GM18520 (cell line): ENCODE data around the gene SH2D6.
"Not testable (repeated sequence)": the region's sequence is repeated elsewhere in the genome, so short reads cannot be mapped to it uniquely, and the experiment has no call there.

Experiments used
- ATAC-seq: cut with Tn5 transposase; IDR thresholded peaks from one replicate; pipeline ENCODE4 v1.9.1; 2021; ENCODE audit not compliant: unreplicated experiment

SH2D6 gene

DNA sequence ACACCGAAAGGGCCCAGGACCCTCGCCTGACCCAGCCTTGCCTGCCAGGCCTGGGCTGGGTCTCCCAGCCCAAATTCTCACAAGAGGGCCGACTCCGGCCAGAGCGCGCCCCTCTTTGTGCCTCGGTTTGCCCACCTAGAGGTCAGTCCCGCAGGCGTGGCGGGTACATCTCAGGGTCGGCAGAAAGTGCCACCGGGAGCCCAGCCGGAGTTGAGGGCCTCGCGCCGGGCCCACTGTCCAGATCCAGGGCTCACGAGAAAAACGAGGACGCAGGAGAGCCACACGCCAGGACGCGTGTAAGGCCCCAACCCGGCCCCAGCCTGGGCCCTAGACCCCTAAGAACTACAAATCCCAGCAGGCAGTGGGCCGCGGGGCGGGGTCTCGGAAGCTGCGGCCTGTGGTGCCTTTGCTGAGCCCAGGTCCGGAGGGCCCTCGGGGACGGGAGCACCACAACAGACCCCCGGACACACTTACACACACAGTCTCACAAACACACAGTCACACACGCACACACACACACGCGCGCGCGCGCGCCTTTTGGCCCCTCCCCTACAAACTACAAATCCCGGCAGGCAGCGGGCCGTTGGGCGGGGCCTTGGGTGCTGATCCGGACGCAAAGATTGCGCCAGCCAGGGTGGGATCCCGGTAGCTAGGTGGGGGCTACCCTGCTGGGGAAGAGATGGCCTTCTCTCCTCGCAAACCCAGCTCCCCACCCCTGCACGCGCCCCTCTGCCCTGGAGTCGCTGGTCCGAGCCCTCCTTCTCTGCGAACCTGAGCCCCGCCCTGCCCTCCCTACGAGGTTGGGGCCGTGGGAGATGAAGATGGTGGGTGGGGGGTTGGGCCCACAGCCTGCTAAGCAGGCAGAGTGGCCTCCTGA, at the start of gene SH2D6:
Gene SH2D6 (plus strand): TSS at position 583 of the 877 bp plus-strand sequence. CDS start 10,752 bp downstream, outside the sequence.
- peak; percentile 76 for ATAC-seq

DNA sequence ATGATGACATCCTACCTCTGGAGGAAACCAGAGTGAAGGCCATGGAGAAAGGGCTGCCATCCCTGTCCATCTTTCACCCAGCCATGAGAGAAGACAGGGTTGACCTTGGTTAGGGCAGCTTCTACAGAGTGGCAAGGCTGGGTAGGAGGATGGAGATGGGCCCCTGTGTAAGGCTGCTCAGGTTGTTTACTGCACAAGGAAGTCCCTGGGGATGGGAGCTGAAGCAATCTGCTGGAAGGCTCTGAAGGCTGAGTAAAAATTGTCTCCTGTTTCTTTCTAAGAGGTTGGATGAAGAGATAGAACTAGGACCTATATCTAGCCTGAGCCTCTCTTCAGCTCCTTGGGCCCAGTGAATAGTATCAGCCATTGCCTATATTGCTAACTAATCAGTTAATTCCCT, 49.6 kb upstream of the SH2D6 start:
- no peak for ATAC-seq

DNA sequence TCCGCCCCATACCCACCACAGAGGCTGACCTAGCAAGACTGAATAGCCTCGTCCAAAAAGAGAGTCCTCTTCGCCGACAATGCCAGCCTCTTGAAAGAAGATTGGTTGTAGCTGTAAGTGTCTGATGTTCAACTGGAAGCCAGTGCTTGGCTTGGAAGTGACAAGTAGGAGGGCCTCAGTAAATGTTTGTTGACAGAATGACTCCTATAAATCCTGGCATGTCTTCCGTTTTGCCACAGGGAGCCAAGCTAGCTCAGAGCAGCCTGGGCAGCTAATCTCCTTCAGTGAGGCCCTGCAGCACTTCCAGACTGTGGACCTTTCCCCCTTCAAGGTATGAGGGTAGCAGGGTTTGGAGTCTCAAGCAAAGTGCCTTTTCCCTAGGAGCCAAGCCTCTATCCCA, 49.0 kb upstream of the SH2D6 start:
- no peak for ATAC-seq

DNA sequence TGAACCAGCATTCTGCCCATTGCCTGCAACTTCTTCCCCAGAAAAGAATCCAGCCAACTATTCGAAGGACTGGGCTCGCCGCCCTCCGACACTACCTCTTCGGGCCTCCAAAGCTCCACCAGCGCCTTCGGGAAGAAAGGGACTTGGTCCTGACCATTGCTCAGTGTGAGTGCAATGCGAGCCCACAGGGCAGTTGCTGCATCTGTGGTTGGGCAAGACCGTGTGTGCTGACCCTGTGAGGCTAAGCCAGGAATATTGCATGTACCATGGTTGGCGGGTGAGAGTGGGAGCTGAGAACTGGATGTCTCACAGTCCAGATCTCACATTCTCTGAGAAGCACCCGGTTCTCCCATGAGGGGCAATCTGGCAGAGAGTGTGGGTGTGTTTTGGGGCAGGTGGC, 47.5 kb upstream of the SH2D6 start:
- ATAC-seq: no peak

DNA sequence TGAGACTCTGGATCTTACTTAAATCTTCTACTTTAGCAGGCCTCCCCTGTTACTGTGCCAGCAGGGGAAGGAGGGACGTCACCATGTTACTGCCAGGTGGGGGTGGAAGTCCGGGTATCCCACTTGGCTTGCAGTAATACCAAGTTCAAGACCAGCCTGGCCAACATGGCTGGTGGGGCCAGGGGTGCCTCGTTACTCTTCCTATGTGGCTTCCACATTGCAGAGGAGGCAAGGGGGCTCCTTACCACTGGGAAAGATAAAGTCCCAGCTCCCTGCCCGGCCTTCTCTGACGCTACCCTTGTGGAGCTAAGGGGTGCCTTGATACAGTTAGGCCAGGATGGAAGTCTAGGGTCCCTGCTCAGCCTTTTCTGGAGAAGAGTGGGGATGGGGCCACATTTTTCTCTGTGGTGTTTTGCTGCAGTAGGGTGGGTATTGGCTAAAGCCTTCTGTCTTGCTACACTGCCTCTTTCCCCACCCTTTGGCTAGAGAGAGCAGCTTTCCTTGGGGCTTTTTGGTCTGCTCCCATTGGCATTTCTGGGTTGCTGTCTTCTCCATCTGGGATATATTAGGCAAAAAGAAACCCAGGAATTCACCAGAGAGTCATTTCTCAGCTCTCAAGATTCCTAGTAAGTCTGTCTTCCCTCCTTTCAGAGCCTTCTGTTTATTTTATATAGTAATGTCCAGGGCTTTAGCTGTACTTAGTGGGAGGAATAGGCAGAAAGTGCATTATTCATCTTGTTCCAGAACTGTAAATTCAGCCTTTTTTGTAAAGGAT, 42.0 kb upstream of the SH2D6 start:
- ATAC-seq: no peak

DNA sequence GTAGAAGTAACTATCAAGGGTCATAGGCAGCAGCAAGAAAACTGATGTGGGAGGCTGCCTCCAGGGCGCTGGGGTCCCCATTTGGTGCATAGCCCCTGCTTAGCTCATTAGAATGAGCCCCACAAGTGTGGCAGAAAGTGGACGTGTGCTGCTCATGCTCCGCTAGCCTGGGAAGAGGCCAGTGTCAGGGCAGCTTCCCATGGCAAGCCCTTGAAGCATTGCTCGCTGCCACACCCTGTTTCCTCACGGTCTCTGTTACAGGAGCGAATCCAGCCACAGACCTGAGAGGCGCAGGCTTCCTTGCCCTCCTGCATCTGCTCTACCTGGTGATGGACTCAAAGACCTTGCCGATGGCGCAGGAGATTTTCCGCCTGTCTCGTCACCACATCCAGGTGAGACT, 41.4 kb upstream of the SH2D6 start:
- no peak for ATAC-seq

DNA sequence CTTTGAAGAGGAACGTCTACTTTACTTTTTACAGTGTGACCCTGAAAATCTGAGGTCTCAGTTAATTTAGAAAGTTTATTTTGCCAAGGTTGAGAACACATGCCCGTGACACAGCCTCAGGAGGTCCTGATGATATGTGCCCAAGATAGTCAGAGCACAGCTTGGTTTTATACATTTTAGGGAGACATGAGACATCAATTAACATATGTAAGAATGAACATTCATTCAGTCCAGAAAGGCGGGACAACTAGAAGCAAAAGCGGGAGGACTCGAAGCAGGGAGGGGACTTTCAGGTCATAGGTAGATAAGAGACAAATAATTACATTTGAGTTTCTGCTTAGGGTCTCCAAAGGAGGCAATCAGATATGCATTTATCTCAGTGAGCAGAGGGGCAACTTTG, 40.3 kb upstream of the SH2D6 start:
- ATAC-seq: no peak

DNA sequence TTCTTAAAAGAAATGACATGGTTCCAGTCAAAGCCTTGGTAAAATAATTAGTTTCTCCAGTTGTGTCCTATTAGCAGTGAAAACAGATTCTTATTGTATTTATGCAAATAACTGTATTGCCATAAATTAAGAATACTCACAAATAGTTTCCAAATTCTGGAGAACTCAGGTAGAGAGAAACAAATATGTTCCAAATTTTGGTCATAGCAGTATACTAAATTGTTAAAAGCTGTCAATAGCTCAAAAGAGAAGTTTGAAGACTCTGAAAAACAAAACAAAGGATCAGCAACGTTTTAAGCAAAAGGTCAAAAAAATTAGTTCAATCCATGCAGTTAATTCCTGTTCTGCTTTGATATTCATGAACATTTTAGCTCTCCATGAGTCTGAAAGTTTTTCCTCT, 38.5 kb upstream of the SH2D6 start:
- ATAC-seq: no peak

DNA sequence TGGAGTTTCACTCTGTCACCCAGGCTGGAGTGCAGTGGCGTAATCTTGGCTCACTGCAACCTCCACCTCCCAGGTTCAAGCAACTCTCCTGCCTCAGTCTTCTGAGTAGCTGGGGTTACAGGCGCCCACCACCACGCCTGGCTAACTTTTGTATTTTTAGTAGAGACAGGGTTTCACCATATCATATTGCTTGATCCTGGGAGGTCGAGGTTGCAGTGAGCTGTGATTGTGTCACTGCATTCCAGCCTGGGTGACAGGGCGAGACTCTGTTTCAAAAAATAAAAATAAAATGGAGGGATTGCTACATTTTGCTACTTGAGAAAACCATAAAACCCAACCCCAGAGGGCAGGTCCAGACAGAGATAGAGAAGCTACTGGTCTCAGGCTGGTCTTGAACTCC, 35.4 kb upstream of the SH2D6 start:
- ATAC-seq: not testable (repeated sequence)

DNA sequence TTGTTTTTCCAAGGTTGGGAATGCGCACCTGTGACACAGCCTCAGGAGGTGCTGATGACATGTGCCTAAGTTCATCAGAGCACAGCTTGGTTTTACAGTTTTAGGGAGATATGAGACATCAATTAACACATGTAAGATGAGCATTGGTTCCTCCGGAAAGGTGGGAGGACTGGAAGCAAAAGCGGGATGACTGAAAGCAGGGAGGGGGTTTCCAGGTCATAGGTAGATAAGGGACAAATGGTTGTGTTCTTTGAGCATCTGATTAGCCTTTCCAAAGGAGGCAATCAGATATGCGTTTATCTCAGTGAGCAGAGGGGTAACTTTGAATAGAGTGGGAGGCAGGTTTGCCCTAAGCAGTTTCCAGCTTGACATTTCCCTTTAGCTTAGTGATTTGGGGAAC, 34.7 kb upstream of the SH2D6 start:
- ATAC-seq: no peak

DNA sequence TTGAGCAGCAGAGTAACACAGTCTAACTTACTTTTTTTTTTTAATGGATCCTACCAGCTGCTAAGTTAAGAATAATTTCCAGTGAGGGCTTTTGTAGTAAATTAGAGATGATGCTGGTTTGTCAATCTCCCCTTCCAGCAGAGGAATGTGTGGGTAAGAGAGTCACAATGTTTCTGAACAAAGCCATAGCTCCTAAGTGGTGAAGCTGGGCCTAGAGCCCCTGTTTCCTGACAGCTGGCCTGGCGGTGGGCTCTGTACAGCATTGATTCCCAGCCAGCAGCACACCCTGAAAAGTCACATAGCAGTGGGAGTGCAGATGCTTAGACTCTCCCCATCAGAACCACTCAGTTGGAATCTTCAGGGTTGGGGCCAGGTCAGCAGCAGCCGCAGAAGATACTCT, 32.8 kb upstream of the SH2D6 start:
- ATAC-seq: no peak

DNA sequence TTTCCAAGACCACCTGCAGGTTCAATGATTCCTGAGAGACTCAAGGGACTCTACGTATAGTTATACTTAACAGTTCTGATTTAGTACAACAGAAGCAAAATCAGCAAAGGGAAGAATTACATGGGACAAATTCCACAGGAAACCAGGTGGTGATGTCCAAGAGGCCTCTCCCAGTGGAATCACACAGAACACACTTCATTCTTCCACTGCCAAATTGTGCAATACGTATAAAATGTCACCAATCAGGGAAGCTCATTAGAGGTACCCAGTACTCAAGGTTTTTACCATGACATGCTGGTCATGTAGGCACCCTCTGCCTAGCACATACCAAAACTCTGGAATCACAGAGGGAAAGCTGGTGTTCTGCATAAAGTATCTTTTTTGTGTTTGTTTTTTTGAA, 30.8 kb upstream of the SH2D6 start:
- ATAC-seq: no peak

DNA sequence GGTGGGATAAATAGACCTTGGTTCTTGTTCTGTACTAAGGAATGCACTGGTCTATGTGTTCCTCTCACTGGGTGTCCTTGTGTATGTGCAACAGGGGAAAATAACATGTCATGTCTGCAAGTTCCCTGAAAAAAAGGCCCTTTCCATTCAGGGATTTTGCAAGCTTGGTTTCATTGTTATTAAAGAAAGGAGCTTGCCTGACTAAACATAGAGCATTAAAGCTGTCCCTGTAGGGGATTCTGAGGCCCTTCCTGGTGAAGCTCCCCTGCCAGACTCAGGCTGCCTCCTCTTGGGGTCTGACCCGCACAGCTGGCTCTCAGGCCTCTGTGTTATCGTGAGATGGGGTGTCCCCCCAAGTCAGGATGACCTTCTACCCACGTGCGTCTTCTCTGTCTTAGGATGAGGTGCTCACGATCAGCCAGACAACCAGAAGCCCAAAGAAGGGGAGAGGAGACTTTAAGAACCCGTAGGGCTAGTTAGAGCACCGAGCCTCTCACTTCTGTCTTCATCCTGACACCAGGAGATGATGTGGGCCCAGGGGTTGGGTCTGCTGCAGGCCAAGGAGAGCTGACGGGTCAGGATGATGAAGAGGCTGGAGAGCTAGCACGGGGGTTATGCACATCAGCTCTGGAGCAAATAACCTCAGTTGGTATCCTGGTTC, 29.5 kb upstream of the SH2D6 start:
- ATAC-seq: no peak

DNA sequence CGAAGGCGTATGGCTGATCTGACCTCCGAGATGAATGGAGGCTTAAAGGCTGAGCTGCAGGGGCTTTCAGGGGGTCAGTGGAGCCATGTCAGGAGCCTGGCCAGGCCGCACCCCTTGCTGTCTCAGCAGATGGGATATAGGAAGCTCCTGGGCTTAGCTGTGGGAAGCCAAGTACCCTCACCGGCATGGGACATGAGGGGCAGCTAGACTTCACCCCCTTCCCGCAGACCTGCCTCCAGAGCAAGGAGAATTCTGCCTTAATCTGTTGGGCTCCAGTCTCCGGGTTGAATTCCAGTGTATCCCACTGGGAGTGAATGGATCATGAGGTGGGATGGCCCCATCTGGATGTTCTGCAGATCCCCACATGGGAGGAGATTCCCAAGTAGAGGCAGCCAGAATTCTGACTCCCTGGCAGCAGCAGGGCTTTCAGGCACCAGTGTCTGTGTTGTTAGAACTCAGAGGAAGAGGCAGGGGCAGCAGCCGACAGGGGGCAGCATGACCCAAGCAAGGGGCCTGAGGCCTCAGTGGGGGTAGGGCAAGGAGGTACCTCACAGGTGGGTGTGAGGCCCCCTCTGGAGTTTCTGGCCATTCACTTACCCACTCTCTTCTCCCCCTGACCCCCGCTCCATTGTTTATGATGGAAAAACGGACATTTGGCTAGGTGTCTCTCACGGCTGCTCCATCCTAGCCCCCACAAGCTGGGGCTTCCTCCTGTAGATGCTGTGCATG, 27.4 kb upstream of the SH2D6 start:
- no peak for ATAC-seq

DNA sequence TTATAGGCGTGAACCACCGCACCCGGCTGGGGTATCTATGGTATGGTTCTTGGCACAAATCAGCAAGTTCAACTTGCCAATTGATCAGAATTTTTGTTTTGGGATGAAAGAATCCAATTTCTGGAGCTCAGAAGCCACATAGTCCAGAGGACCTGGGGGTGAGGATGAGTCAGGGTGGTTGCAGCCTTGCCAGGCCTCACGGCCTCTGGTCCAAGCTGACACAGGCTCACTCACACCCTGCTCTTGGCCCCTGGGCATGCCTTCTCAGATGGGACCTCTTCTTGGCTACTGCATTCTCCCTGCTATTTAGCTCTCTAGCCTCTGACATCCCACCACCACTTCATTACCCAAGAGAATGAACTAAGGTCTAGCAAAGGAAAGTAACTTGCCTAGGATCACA, 24.7 kb upstream of the SH2D6 start:
- no peak for ATAC-seq

DNA sequence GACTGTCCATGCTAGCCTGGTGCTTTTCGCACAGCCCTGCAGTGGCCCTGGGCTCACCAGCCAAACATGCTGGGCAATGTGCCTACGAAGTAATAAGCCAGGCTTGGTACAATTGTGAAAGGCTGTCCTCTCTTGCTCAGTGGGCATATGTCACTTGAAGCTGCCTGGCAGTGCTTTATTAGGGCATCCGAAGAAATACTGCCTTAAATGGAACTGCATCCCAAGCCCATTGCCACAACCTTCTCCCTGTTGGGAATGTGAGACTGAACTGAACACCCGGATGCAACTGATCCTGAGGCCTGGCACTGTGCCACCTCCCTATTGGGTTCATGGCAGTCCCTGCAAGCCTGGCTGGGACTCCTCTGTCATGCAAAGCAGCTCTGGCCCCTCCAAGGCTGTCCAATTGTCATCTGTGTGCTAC, 24.2 kb upstream of the SH2D6 start:
- ATAC-seq: no peak

DNA sequence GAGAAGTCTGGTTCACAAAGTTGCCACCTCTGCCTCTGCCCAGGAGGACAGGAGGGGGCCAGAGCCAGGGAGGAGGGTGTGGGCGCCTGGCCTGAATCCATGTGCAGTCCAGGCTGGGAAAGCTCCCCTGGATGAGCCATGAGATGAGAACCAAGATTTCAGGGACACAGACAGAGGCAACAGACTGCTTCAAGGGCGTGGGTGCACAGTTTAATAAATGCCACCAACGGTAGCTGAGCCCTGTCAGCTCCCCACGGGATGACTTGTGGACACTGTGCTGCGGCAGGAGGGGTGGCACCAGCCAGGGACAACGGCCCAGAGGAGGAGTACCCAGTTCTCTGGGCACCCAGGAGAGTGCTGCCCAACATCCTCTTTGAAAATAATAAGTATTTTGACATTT, 23.5 kb upstream of the SH2D6 start:
- ATAC-seq: no peak

DNA sequence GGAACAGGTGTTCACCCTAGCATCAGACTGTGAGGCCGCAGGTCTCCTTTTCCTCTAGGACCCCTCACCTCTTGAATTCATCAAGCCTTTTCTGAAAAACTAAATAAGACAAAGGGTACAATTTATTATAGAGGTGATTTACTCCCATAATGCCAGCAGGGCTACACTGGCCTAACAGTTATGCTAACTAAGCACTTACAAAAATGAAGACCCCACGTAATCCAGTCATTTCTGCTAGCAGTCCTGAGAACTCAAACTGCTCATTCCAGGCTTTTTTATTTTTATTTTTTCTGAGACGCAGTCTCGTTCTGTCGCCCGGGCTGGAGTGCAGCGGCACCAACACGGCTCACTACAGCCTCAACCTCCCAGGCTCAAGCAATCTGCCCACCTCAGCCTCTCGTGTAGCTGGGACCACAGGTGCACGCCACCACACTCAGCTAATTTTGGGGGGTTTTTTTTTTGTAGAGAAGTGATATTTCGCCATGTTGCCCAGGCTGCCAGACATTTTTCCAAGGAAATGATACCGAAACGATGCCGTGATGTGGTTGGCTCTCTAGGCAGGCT, 22.5 kb upstream of the SH2D6 start:
- ATAC-seq: no peak

DNA sequence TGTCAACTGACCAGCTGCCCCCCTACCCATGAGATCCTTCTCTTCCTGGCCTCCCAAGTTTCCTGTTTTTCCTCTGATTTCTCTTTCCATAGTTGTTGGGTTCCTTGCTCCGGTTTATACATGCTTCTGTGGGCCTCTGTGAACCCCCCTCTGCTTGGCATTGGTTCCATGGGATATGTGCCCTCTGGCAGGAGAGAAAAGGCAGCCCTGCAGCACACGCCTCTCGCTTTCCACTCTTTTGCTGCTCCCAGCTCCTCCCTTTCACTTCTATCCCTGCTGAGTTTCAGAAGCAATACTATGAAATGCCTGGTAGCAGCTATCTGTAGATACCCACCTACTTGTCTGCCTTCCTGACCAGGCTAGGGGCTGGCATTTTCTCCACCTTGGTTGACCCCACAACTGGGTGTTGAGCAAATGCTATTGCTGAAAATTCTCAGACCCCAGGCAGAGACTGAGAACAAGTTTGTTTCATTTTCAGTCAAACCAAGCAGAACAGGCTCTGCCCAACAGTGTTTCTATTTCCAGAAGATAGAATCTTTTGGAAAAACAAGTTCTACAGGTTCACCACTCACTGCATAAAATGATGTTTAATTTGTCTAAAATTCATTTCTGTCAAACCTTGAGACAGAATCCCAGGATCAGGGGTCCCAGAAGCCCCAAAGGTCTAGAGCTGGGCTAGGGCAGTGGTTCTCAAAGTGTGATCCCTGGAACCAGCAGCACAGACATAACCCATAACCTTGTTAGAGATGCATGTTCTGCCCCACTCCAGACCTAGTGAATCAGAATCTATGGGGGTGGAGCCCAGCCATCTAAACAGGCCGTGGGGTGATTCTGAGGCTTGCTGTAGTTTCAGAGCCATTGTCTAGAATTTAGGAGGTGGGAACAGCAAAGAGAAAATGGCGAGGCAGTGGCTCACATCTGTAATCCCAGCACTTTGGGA, 21.7 kb upstream of the SH2D6 start:
- no peak for ATAC-seq

DNA sequence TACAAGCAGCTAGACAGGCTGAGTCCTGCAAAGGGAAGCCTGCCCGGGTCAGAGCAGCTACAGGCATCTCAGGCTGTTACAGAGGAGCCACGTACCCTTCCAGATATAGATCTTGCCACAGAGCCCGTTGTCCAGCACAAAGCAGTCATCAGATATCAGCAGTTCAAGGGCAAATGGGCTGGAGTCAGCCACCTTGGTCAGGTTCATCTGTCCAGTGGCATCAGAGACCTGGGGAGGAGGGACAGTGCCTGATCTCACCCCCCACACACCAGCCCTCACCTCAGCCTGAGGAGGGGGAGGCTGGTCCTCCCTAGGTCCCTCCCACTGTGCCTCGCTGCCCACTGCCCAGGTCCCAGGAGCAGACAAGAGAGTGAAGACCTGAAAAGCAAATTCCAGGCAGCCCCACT, 20.6 kb upstream of the SH2D6 start:
- ATAC-seq: no peak
